NCI-H146 (cell line): Measurements from ENCODE around the gene IL4R.
"Not testable (repeated sequence)": the region's sequence is repeated elsewhere in the genome, so short reads cannot be mapped to it uniquely, and the experiment has no call there.

ENCODE experiments used
- DNase-seq: peaks from one replicate; lab custom pipeline; 2025; lab: John Stamatoyannopoulos, UW

Gene IL4R

DNA sequence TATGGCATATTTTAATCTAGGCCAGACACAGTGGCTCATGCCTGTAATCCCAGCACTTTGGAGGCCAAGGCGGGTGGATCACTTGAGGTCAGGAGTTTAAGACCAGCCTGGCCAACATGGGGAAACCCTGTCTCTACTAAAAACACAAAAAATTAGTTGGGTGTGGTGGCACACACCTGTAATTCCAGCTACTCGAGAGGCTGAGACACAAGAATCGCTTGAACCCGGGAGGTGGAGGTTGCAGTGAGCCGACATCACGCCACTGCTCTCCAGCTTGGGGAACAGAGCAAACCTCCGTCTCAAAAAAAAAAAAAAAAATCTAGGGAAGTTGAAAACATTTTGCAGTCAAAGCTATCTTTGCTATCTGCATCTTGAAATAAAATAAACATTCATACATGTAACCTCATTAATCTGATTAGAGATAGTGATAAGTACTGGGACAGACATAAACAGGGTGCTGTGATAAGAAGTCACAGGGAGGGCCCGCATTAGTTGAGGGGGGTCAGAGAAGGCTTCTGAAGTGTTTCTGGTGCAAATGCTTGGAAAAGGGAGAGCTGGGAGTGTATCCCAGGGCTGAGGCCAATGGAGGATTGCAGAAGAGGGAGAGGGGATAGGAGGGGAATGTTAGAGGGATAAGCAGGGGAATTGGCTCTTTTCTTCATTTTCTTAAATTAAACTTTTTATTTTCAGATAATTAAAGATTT is 15.8 kb downstream of the IL4R start:
- DNase-seq, result not testable (repeated sequence)

- DNase-seq, result no peak
These were observed 16.8 kb downstream of the IL4R start for GRCh38 chr16:27330542-27330941.

GRCh38 chr16:27332105-27332504 is 18.3 kb downstream of the IL4R start:
- no peak for DNase-seq

- DNase-seq, result no peak
These were observed 19.3 kb downstream of the IL4R start for GRCh38 chr16:27333104-27333503.

DNA sequence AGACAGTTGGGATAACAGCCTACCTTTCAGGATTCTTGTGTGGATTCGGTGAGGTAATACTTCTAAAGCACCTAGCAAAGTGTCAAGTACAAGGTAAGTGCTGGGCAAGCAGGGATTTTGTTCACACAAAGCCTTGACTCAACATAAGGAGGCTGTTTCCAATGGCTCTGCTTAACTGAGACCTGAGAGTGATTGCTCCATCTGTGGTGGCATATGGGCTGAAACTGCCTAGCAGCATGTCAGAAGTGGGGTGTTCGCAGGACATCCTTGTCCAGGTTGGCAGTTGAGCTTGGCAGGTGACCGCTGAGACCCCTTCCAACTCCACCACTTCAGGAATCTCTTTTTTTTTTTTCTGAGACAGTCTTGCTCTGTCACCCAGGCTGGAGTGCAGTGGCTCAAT is 19.8 kb downstream of the IL4R start:
- DNase-seq, result no peak

DNA sequence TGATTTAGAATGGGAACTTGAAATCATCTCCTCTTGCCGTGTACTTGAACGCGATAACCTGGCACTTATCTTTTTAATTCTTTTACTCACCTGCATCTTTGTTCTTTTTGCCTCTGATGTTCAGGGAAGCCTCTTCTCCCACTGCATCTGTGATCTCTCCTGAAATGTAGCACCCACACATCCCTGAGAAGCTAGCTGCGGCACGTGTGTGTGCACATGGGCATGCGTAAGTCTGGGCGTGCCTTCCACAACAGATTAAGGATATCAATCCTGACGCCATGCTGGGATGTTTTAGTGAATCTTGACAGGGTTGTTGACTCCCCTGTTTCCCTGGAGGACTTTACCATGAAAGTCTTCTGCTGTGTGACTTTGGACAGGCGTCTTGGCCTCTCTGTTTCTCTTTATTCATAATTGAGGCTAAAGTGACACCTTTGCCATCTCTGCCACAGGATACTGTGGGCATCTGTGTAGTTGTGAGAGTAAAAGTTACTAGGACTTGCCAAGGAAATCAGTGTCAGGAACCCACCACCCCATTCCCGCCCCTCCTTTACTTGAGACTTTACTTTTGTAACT is 20.5 kb downstream of the IL4R start:
- DNase-seq, result no peak

GRCh38 chr16:27334838-27335237 is 21.1 kb downstream of the IL4R start:
- DNase-seq, result no peak

GRCh38 chr16:27335349-27336053 is 21.7 kb downstream of the IL4R start:
- DNase-seq, result no peak

- DNase-seq, result no peak
These were observed 23.2 kb downstream of the IL4R start for GRCh38 chr16:27337024-27337423.

DNA sequence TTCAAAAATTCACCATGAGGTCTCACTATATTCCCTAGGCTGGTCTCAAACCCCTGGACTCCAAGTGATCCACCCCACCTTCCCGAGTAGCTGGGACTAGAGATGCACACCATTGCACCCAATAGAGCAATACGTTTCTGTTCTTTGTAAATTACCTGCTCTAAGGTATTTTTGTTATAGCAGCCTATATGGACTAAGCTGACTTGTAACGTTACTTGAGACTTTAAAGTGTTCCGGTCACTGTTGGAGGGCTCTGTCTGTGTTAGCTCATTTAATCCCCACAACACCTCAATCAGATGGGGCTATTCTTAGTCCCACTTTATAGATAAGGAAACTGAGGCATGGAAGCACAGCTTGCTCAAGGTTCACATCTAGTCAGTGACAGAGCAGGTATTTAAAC is 25.4 kb downstream of the IL4R start:
- DNase-seq, result no peak

DNA sequence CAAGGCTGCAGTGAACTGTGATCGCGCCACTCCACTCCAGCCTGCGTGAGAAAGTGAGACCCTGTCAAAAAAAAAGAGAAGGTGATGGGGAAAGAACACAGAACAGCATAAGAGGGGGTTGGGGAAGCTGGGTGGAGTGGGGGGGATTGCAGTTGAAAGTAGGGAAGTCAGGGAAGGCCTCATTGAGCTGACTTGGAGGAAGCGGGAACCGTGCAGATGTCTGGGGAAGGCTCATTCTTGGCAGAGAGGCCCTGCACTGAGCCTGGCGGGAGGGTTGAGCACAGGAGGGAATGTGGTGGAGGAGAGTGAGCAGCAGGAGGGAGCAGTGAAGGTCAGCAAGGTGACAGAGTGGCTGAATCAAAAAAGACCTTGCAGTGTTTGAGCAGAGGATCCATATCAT is 26.9 kb downstream of the IL4R start:
- DNase-seq, result no peak

DNA sequence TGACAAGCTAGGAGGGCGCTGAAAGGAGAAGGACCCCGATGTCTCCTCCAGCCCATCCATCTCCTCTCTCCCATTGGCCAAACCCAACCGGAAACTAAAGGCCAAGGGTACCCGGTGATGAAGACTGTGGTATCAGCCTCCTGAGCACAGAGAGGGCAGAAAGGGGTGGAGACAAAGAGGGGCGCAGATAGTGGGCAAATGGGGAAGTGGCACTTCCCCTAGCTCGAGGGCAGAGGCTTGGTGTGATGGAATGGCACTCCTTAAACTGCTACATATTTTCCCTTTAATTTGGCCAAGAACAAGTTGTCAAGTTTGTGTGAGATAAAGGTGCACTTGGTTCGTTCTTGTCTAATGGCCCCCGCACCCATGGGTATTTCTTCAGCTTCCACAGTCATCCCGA is 27.8 kb downstream of the IL4R start:
- no peak for DNase-seq

- no peak for DNase-seq
These were observed 28.2 kb downstream of the IL4R start for GRCh38 chr16:27341971-27342370.

DNA sequence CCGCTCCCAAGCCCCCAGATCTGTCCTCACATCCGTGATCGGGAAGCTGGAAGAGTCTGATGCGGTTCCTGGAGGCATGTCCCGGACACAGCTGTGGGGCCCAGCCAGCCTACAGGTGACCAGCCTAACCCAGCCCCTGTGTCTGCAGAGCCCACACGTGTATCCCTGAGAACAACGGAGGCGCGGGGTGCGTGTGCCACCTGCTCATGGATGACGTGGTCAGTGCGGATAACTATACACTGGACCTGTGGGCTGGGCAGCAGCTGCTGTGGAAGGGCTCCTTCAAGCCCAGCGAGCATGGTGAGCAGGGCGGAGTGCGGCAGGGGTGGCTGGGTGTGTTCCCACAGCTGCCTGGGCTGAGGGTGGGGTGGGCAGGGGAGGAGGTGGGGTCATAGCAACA is 30.9 kb downstream of the IL4R start:
- no peak for DNase-seq

- DNase-seq, result no peak
These were observed 31.4 kb downstream of the IL4R start for GRCh38 chr16:27345201-27345600.

DNA sequence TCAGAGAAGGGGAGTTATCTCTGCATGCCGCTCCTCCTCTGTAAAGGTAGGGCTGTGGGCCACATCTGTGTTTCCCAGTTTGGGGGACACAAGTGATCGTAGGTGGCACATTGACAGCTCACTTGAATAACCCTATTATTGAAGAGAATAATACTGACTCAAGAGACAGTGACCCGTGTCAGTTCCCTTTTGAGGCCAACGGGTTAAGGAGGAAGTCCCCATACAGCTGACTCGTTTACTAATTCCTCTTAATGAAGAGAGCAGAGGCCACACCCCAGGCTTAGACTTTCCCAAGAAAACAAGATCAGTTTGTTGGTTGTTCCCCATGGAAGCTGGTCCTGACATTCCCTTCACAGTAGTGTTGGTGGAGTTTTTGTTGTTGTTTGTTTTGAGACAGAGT is 33.0 kb downstream of the IL4R start:
- DNase-seq, result no peak

DNA sequence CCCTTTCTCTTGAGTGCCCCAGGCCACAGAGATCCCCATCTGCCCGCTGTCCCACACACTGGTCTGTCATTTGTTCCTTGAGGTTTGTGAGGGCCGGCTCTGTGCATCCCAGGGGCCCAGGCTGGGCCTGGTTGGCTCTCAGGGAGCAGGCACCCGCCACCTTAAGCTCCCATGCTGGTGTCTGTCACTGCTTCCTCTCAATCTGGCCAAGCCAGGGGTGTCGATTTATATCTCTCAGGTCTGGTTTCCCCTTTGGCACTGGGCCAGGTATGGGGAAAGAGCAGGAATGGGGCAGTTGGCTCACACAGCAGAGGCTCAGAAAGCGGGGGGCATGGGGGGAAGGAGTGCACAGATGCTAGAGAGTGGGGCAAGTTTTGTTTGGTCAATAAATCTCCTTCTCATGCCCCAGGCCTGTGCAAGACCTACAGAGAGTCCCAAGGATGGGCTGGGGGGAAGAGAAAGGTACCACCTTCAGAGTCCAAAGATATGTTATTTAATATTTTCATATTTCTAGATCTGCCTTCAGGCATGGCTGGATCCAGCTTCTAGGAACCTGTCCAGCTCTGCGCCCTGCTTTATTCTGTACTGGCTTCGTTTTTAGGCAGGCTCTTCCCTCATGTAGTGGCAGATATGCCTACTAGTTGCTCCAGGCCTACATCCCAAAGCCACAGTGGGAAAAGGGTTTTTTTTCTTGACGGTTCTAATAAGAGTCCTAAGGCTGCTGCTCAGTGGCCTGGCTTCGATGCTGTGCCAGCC is 34.3 kb downstream of the IL4R start:
- DNase-seq, result no peak

DNA sequence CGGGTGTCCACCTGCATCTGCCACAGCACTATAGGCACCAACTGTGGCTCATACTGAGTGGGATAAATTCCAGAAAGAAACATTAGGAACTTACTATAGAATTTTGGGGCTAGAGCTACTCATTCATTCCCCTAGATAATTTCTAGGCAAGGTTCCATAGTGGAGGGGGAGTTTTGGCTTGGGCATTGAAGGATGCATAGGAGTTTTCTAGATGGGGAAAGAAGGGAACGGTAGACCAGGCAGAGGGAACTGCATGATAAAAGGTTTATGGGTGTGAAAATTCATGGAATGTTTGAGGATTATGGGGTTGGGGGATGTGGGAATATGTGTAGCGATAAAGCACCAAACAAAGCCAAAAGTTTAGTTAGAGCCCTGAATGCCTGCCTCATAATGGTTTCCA is 35.5 kb downstream of the IL4R start:
- DNase-seq, result no peak

GRCh38 chr16:27350006-27350405 is 36.2 kb downstream of the IL4R start:
- no peak for DNase-seq

GRCh38 chr16:27351989-27352388 is 38.2 kb downstream of the IL4R start:
- DNase-seq, result no peak

DNA sequence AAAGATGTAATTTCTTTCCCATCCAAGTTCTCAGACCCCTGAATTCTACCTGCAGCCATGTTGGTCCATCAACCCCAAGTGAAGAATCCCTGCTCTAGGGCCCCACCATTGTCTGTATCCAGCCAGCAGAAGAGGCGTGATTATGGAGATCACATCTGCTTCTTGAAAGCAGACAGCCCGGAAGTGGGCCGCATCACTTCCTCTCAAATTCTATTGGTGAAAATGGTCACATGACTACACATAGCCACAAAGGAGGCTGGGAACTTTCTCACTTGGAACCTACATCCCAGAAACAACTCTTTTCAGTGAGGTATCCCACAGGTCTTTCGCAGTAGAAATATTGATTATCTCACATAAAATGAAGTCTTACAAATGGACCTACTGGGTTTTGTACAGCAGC is 40.1 kb downstream of the IL4R start:
- DNase-seq, result no peak

DNA sequence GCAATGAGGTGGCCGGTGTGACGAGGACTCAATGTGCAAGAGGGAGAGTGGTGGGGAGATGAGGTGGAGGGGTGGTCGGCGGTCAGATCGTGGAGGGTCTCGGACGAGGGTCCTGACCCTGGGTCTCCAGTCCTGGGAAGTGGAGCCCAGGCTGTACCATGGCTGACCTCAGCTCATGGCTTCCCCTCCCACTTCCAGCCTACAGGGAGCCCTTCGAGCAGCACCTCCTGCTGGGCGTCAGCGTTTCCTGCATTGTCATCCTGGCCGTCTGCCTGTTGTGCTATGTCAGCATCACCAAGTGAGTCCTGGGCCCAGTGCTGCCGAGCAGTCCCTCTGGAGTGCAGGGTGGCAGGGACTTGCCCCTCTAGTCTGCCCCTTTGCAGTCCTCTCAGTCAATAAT is 41.8 kb downstream of the IL4R start:
- DNase-seq, result no peak

- DNase-seq, result no peak
These were observed 43.0 kb downstream of the IL4R start for GRCh38 chr16:27356794-27357193.
